ENCODE data around the gene STK24. TPM values are rescaled to one million over a fixed set of nuclear protein-coding genes. Genes with fewer than 3 reads are reported as not detected.

Gene STK24
- total and polyA plus RNA-seq, 2 of the 4 experiments (the other 2 are of a cell fraction): 29.2 to 43.4 TPM

GRCh38 chr13:98422046-98422445, 154.9 kb downstream of the STK24 start:
- peaks cover 20% of the 10 kb centered on the region for H3K9me1 ChIP-seq (ENCODE audit: insufficient read depth, low read length)
- no peak for DNase-seq
- no peak overlapping the region for H3K18ac ChIP-seq (ENCODE audit: low read depth, low read length)
- H3K27ac ChIP-seq (ENCODE audit: insufficient read depth, low read length): no peak overlapping the region
- no peak overlapping the region for H2AFZ ChIP-seq (replicated peaks; ENCODE audit: low read length, poor library complexity)
- no peak overlapping the region for H2BK120ac ChIP-seq (ENCODE audit: low read depth, low read length)
- H3K4me3 ChIP-seq (ENCODE audit: insufficient read depth, low read depth, low read length): no peak overlapping the region
- no peak overlapping the region for H4K91ac ChIP-seq (ENCODE audit: insufficient read depth, low read depth, low read length)
- no peaks in the 10 kb centered on the region for H3K27me3 ChIP-seq (ENCODE audit: control insufficient read depth, insufficient read depth, low read length)
- H3K79me1 ChIP-seq (ENCODE audit: low read depth in 1 of 2, low read length in 2 of 2): peaks cover 5 to 50% of the 10 kb centered on the region in 2 experiments; a peak in 3 of 4 replicates
- no peak overlapping the region for H3K4ac ChIP-seq (ENCODE audit: low read depth, low read length)
- H3K56ac ChIP-seq (ENCODE audit: extremely low read depth, insufficient read depth, low read length): no peak overlapping the region
- H3K14ac ChIP-seq (replicated peaks; ENCODE audit: low read depth, low read length): no peak overlapping the region
- peaks cover 17% of the 10 kb centered on the region; the same call in 1 of the 2 replicates for H4K20me1 ChIP-seq (ENCODE audit: insufficient read depth, low read length)
- no peak overlapping the region for H4K5ac ChIP-seq (ENCODE audit: low read depth, low read length)
- H2AK5ac ChIP-seq (ENCODE audit: low read depth, low read length): no peak overlapping the region
- no peak overlapping the region for H2BK5ac ChIP-seq (ENCODE audit: low read depth, low read length, poor library complexity, severe bottlenecking)
- H3K9me3 ChIP-seq (ENCODE audit: control insufficient read depth, insufficient read depth, low read length): no peaks in the 10 kb centered on the region
- intact Hi-C loops (cut with micrococcal nuclease) (no loop called here), in situ Hi-C loops (cut with MboI; ENCODE audit: low sequenced_read_pairs) (no loop called here), dilution Hi-C loops (cut with HindIII; ENCODE audit: low sequenced_read_pairs, unreplicated experiment) (no loop called here)
- 90% methylated on average over 2 of the region's 9 CpGs; no CpG with 5 or more reads in 1 of the 2 experiments for WGBS, 2 experiments (ENCODE audit: extremely low coverage in 2 of 2, insufficient read length in 1 of 2)
- H2AK9ac ChIP-seq (replicated peaks; ENCODE audit: low read depth, low read length, poor library complexity): no peak overlapping the region
- no peak overlapping the region for H3K4me2 ChIP-seq (ENCODE audit: low read depth, low read length)
- H4K8ac ChIP-seq (ENCODE audit: low read depth in 2 of 2, low read length in 2 of 2): no peak overlapping the region
- no peak overlapping the region for H3K23ac ChIP-seq (ENCODE audit: low read depth, low read length)
- TF ChIP-seq FOS (IDR thresholded peaks at IDR 0.05; ENCODE audit: low read depth, low read length): no peak
- no peak for TF ChIP-seq MXI1 (IDR thresholded peaks at IDR 0.05; ENCODE audit: borderline replicate concordance, low read depth, low read length)
- TF ChIP-seq RFX5 (IDR thresholded peaks at IDR 0.05; ENCODE audit: low read depth, low read length): no peak
- TF ChIP-seq NFE2L2 (IDR thresholded peaks at IDR 0.05; ENCODE audit: low read depth, low read length): no peak
- no peak for TF ChIP-seq SMC3 (IDR thresholded peaks at IDR 0.05; ENCODE audit: low read depth, low read length)
- no peak overlapping the region for H2BK15ac ChIP-seq (ENCODE audit: low read depth, low read length)
- H3K9ac ChIP-seq (ENCODE audit: low read depth, low read length): no peak overlapping the region
- peaks cover 62% of the 10 kb centered on the region for H3K36me3 ChIP-seq (ENCODE audit: control insufficient read depth, insufficient read depth, low read length)
- no TSS peak for BruUV-seq (replicated peaks)
- ChIA-PET CTCF (interaction anchor here (0.6 kb wide), 1 partner anchor 169 kb away, joined by 4 read pairs; no protein-coding TSS in a partner anchor), POLR2A (ENCODE audit: unreplicated experiment) (no interaction called here)
- H3K4me1 ChIP-seq (ENCODE audit: control insufficient read depth, insufficient read depth, low read length): no peaks in the 10 kb centered on the region
- no peak overlapping the region for H2BK20ac ChIP-seq (ENCODE audit: low read depth, low read length)
- no peak for ATAC-seq (ENCODE audit: low read depth)
